ENCODE measurements around the gene PTGIS.

DNA sequence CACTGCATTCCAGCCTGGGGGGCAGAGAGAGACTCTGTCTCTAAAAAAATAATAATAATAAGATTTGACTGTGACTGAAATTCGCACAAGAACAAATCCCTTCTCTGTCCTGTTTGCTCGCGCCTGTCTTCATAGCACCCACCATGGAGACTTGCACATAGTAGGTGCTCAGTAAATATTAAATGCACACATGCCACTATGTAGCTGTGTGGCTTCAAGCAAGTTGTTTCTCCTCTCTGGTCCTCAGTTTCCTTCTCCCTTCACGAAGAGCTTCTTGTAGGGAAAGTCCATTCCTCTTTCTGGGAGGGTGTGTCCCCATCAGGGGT, 15.4 kb upstream of the PTGIS start:
- TF ChIP-seq, protein P1, sequence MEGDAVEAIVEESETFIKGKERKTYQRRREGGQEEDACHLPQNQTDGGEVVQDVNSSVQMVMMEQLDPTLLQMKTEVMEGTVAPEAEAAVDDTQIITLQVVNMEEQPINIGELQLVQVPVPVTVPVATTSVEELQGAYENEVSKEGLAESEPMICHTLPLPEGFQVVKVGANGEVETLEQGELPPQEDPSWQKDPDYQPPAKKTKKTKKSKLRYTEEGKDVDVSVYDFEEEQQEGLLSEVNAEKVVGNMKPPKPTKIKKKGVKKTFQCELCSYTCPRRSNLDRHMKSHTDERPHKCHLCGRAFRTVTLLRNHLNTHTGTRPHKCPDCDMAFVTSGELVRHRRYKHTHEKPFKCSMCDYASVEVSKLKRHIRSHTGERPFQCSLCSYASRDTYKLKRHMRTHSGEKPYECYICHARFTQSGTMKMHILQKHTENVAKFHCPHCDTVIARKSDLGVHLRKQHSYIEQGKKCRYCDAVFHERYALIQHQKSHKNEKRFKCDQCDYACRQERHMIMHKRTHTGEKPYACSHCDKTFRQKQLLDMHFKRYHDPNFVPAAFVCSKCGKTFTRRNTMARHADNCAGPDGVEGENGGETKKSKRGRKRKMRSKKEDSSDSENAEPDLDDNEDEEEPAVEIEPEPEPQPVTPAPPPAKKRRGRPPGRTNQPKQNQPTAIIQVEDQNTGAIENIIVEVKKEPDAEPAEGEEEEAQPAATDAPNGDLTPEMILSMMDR (IDR thresholded peaks at IDR 0.05): no peak
- TF ChIP-seq ZFX (IDR thresholded peaks at IDR 0.05; ENCODE audit: borderline replicate concordance): no peak

All from 22Rv1 (cell line).